GM12874 (cell line): ENCODE measurements around the gene CCDC170.

ENCODE experiments used
- CTCF ChIP-seq: IDR thresholded peaks from 2 replicates; pipeline ENCODE4 v1.5.1; 2011; ENCODE audit warnings: low read depth, mild to moderate bottlenecking, control low read depth, low read length, moderate library complexity; ENCODE audit not compliant: insufficient read depth

Gene CCDC170

GRCh38 chr6:151551223-151551857 lies 57.5 kb downstream of the CCDC170 start:
- no peak for TF ChIP-seq CTCF

GRCh38 chr6:151553416-151554165 lies 59.8 kb downstream of the CCDC170 start:
- TF ChIP-seq CTCF: no peak

DNA sequence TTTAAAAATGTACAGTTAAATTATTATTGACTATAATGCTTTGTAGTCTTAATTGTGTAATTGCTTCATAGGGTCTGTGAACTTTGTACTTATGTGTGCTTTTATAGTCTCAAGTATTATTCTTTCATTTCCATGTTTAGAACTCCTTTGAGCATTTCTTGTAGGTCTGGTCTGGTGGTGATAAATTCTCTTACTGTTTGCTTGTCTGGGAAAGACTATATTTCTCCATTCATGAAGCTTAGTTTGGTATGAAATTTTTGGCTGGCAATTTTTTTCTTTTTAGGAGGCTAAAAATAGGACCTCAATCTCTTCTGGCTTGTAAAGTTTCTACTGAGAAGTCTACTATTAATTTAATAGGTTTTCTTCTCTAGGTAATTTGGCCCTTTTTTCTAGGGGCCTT lies 67.4 kb downstream of the CCDC170 start:
- TF ChIP-seq CTCF: no peak

DNA sequence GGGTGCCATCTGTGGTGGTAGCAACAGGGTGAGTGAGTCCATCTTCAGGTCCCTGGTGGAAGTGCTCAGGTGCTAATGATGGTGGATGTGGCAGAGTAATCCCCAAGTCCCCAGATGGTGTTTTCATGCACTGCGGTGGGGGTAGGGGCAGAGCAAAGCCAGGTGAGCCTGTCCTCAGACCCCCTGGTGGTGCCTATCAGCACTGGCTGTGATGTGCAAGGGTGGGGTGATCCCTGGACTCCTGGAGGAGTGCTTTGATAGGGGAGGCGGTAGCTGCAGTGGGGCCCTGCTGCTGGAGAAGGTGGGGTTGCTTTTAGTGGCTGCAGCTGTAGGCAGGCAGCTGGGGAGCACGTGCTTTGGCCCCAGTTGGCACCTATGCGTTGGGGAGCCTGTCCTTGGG lies 70.8 kb downstream of the CCDC170 start:
- no peak for TF ChIP-seq CTCF

DNA sequence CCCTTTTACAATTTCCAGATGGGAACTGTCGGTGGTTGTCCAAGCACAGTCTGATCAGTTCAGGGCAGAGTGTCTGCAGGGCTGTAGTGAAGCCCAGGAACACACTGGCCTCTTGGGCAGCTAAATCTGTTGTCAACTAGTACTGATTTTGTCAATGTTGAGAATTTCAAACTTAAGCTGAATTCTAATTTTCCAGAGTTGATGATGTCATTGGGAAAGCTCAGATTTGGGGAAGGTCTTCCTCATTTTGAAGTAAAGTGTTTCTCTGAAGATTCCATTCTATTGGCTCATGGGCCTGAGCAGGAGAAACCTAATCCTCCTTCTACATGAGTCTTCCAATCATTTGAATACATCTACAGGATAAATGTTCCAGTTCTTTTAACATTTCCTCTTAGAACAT lies 72.1 kb downstream of the CCDC170 start:
- no peak for TF ChIP-seq CTCF

- TF ChIP-seq CTCF: no peak
Observed at GRCh38 chr6:151566557-151566956, 72.7 kb downstream of the CCDC170 start.

- TF ChIP-seq CTCF: no peak
Observed at GRCh38 chr6:151576633-151577032, 82.8 kb downstream of the CCDC170 start.
